IMR-90 (cell line): Measurements from ENCODE around the gene KHDRBS1. TPM values are rescaled to one million over a fixed set of nuclear protein-coding genes. Genes with fewer than 3 reads are reported as not detected.
A peak's percentile ranks its signal among the peaks of the same experiment; 100 is the strongest.

Experiments used
- ATAC-seq: fragments of 200-7000 bp; cut with Tn5 transposase; 2 replicates; pipeline ENCODE4 v1.9.1; 2020; ENCODE audit warnings: low read depth, mild to moderate bottlenecking, moderate library complexity
- BruUV-seq: library from RNA; stranded (reverse); fragments of 400-500 nt; replicated peaks from 2 replicates; lab custom pipeline; 2021; lab: Mats Ljungman, UMichigan
- CTCF ChIA-PET: fragments of 300-600 bp; formaldehyde crosslinking; extraction: SDS; loops from one replicate; lab custom pipeline; 2021; ENCODE audit warnings: antibody characterized with exemption; lab: Yijun Ruan, JAX
- POLR2A ChIA-PET: fragments of 300-600 bp; sonication (Branson Sonifier 250); formaldehyde crosslinking; loops from one replicate; lab custom pipeline; 2022; ENCODE audit warnings: antibody characterized with exemption; ENCODE audit not compliant: unreplicated experiment; lab: Charles Lee
- DNase-seq: peaks from one replicate; pipeline ENCODE4 v3.0.0; 2013
- H2AFZ ChIP-seq: replicated peaks from 2 replicates; pipeline ENCODE3; 2013; ENCODE audit warnings: low read length, mild to moderate bottlenecking; ENCODE audit not compliant: poor library complexity
- H2AK5ac ChIP-seq: 2 replicates; pipeline ENCODE4 v1.6.1; 2013; ENCODE audit warnings: low read depth, low read length, inconsistent platforms
- H2AK9ac ChIP-seq: replicated peaks from 2 replicates; pipeline ENCODE3; 2013; ENCODE audit warnings: mild to moderate bottlenecking, low read depth, low read length, moderate library complexity; ENCODE audit not compliant: poor library complexity
- H2BK120ac ChIP-seq: 2 replicates; pipeline ENCODE4 v1.6.1; 2013; ENCODE audit warnings: low read depth, low read length, inconsistent platforms
- H2BK15ac ChIP-seq: 3 replicates; pipeline ENCODE4 v1.6.1; 2013; ENCODE audit warnings: low read depth, low read length, inconsistent platforms
- H2BK20ac ChIP-seq: 2 replicates; pipeline ENCODE4 v1.6.1; 2013; ENCODE audit warnings: low read depth, mild to moderate bottlenecking, inconsistent platforms, low read length, moderate library complexity
- H2BK5ac ChIP-seq: 2 replicates; pipeline ENCODE4 v1.6.1; 2013; ENCODE audit warnings: mild to moderate bottlenecking, low read depth, low read length, inconsistent platforms; ENCODE audit not compliant: poor library complexity, severe bottlenecking
- H3K14ac ChIP-seq: replicated peaks from 2 replicates; pipeline ENCODE4 v1.6.1; 2013; ENCODE audit warnings: low read depth, low read length, inconsistent platforms
- H3K18ac ChIP-seq: 2 replicates; pipeline ENCODE4 v1.6.1; 2013; ENCODE audit warnings: low read depth, low read length, control low read depth
- H3K23ac ChIP-seq: 2 replicates; pipeline ENCODE4 v1.6.1; 2013; ENCODE audit warnings: low read depth, low read length, inconsistent platforms
- H3K27ac ChIP-seq: 2 replicates; pipeline ENCODE4 v1.5.1; 2013; ENCODE audit warnings: mild to moderate bottlenecking, control low read depth, low read length; ENCODE audit not compliant: insufficient read depth
- H3K27me3 ChIP-seq: 2 replicates; pipeline ENCODE4 v1.6.1; 2013; ENCODE audit warnings: low read length; ENCODE audit not compliant: control insufficient read depth, insufficient read depth
- H3K36me3 ChIP-seq: 2 replicates; pipeline ENCODE4 v1.6.1; 2013; ENCODE audit warnings: low read length, mixed read lengths; ENCODE audit not compliant: control insufficient read depth, insufficient read depth
- H3K4ac ChIP-seq: 2 replicates; pipeline ENCODE4 v1.6.1; 2013; ENCODE audit warnings: low read depth, low read length, inconsistent platforms
- H3K4me1 ChIP-seq: 2 replicates; pipeline ENCODE4 v1.6.1; 2013; ENCODE audit warnings: low read length, mixed read lengths; ENCODE audit not compliant: control insufficient read depth, insufficient read depth
- H3K4me2 ChIP-seq: 2 replicates; pipeline ENCODE4 v1.6.1; 2013; ENCODE audit warnings: low read depth, mild to moderate bottlenecking, control low read depth, low read length, moderate library complexity
- H3K4me3 ChIP-seq: 2 replicates; pipeline ENCODE4 v1.5.1; 2013; ENCODE audit warnings: low read depth, mild to moderate bottlenecking, control low read depth, low read length, moderate library complexity; ENCODE audit not compliant: insufficient read depth
- H3K56ac ChIP-seq: 2 replicates; pipeline ENCODE4 v1.6.1; 2013; ENCODE audit warnings: low read length, inconsistent platforms; ENCODE audit not compliant: insufficient read depth; ENCODE audit errors: extremely low read depth
- H3K79me1 ChIP-seq, 2 experiments: 2 replicates each; pipeline ENCODE4 v1.6.1; 2013; ENCODE audit warnings: low read length in 2 of 2, inconsistent platforms in 1 of 2, low read depth in 1 of 2
- H3K9ac ChIP-seq: 2 replicates; pipeline ENCODE4 v1.6.1; 2013; ENCODE audit warnings: low read depth, low read length, control low read depth
- H3K9me1 ChIP-seq: 2 replicates; pipeline ENCODE4 v1.6.1; 2013; ENCODE audit warnings: low read length, inconsistent platforms; ENCODE audit not compliant: insufficient read depth
- H3K9me3 ChIP-seq: 2 replicates; pipeline ENCODE4 v1.6.1; 2013; ENCODE audit warnings: low read length; ENCODE audit not compliant: control insufficient read depth, insufficient read depth
- H4K20me1 ChIP-seq: 2 replicates; pipeline ENCODE4 v1.6.1; 2013; ENCODE audit warnings: low read length, inconsistent platforms; ENCODE audit not compliant: insufficient read depth
- H4K5ac ChIP-seq: 2 replicates; pipeline ENCODE4 v1.6.1; 2013; ENCODE audit warnings: mild to moderate bottlenecking, low read depth, low read length, control low read depth
- H4K8ac ChIP-seq, 2 experiments: 2 replicates each; pipeline ENCODE4 v1.6.1; 2013; ENCODE audit warnings: low read depth in 2 of 2, low read length in 2 of 2, control low read depth in 1 of 2, inconsistent platforms in 1 of 2
- H4K91ac ChIP-seq: 2 replicates; pipeline ENCODE4 v1.6.1; 2013; ENCODE audit warnings: low read depth, low read length, inconsistent platforms; ENCODE audit not compliant: insufficient read depth
- CEBPB ChIP-seq: IDR thresholded peaks from 2 replicates; pipeline ENCODE4 v1.6.1; 2012; ENCODE audit warnings: low read depth, low read length, improper control_type of control experiment
- MAFK ChIP-seq: IDR thresholded peaks from 2 replicates; pipeline ENCODE4 v1.6.1; 2012; ENCODE audit warnings: low read depth, low read length, improper control_type of control experiment
- MAZ ChIP-seq: IDR thresholded peaks from 2 replicates; pipeline ENCODE4 v1.6.1; 2012; ENCODE audit warnings: low read depth, mild to moderate bottlenecking, low read length, improper control_type of control experiment, moderate library complexity, borderline replicate concordance
- MXI1 ChIP-seq: IDR thresholded peaks from 2 replicates; pipeline ENCODE4 v1.6.1; 2012; ENCODE audit warnings: low read depth, mild to moderate bottlenecking, low read length, moderate library complexity, borderline replicate concordance
- NFE2L2 ChIP-seq: fragments of 150-350 bp; IDR thresholded peaks from 2 replicates; pipeline ENCODE4 v1.6.1; 2016; ENCODE audit warnings: low read depth, mild to moderate bottlenecking, low read length
- POLR2A ChIP-seq: IDR thresholded peaks from 2 replicates; pipeline ENCODE4 v1.6.1; 2012; ENCODE audit warnings: mild to moderate bottlenecking, low read depth, low read length
- RAD21 ChIP-seq: IDR thresholded peaks from 2 replicates; pipeline ENCODE4 v1.6.1; 2012; ENCODE audit warnings: low read length, improper control_type of control experiment
- RFX5 ChIP-seq: IDR thresholded peaks from 2 replicates; pipeline ENCODE4 v1.8.0; 2012; ENCODE audit warnings: low read depth, mild to moderate bottlenecking, low read length, moderate library complexity
- SMC3 ChIP-seq: fragments of 150-350 bp; IDR thresholded peaks from 2 replicates; pipeline ENCODE4 v1.6.1; 2016; ENCODE audit warnings: low read depth, mild to moderate bottlenecking, antibody characterized with exemption, low read length, moderate library complexity
- WGBS, 2 experiments: methylation state at CpG; one replicate each; pipeline versions ENCODE4 v1.1.5 to v1.1.7; 2013; ENCODE audit warnings: missing lambda C conversion rate in 2 of 2; ENCODE audit not compliant: insufficient read length in 1 of 2; ENCODE audit errors: extremely low coverage in 2 of 2; 5-methylcytosine and 5-hydroxymethylcytosine counted together
- dilution Hi-C: fragments of 300-500 bp; cut with HindIII; formaldehyde crosslinking; loops from one replicate; pipeline ENCODE4 v1.14.3; 2018; ENCODE audit warnings: low sequenced_read_pairs; ENCODE audit not compliant: unreplicated experiment
- in situ Hi-C: fragments of 300-500 bp; cut with MboI; formaldehyde crosslinking; loops from 3 replicates; pipeline ENCODE4 v1.14.3; 2019; ENCODE audit warnings: low sequenced_read_pairs, inconsistent platforms, mixed read lengths
- intact Hi-C: fragments of 100-400 bp; cut with micrococcal nuclease; formaldehyde crosslinking; loops from 2 replicates; pipeline ENCODE4 v1.10.0; 2022
- polyA plus RNA-seq, 3 experiments: library from polyadenylated mRNA; depleted of rRNA; stranded (reverse); fragments of >200 nt; gene quantifications; 2 replicates each; pipeline ENCODE4 v1.2.3, GENCODE V29; 2012; ENCODE audit warnings: low replicate concordance in 1 of 3
- total RNA-seq: library from RNA; depleted of rRNA; stranded (reverse); fragments of >200 nt; gene quantifications from 2 replicates; pipeline ENCODE4 v1.2.3, GENCODE V29; 2012
- TF ChIP-seq, protein P1 (sequence below): fragments of 150-350 bp; IDR thresholded peaks from 2 replicates; pipeline ENCODE4 v1.6.1; 2016; ENCODE audit warnings: low read depth, mild to moderate bottlenecking, low read length, moderate library complexity, borderline replicate concordance
- TF ChIP-seq, protein P2 (sequence below): conservative IDR thresholded peaks from 2 replicates; pipeline ENCODE4 v1.5.1; 2012; ENCODE audit warnings: mild to moderate bottlenecking, low read depth, low read length, improper control_type of control experiment
- TF ChIP-seq, protein P3 (sequence below): fragments of 150-350 bp; IDR thresholded peaks from 2 replicates; pipeline ENCODE4 v1.6.1; 2017; ENCODE audit warnings: mild to moderate bottlenecking, antibody characterized with exemption, low read length, low read depth

Gene KHDRBS1
- total and polyA plus RNA-seq, 2 of the 4 experiments (the other 2 are of a cell fraction): 33.7 to 67.6 TPM

DNA sequence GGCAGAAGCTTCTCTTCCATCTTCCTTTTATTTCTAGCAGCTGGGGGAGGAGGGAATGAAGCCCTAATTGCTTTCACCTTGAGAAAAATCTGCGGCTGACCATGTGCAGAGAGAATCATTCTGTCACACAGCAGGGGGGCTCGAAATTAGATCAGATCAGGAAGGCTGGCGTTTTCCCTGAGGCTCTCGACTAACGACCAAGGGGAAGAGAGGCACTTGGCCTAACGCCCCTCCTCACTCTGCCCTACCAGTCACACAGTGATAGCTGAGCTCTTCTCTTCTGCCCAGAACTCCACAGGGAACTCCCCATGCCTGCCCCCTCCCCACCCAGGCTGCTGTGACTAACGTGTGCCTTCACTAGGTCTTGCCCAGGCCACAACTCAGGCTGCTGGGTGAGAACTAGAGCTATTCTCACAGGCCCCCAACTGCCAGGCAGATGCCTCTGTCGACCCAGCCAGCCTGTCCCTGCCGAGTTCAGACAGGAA is 26.5 kb upstream of the KHDRBS1 start:
- CTCF ChIA-PET: no interaction called here

More for the DNA sequence above, 26.5 kb upstream of the KHDRBS1 start:
- no peak overlapping the region for H4K91ac ChIP-seq
- dilution Hi-C loops (no loop called here), in situ Hi-C loops (loop anchor here (25.0 kb wide), 1 partner anchor 100 kb away; no protein-coding TSS in a partner anchor), intact Hi-C loops (no loop called here)
- H2AFZ ChIP-seq: peak overlapping the region; percentile 70
- H3K4me2 ChIP-seq: no peak overlapping the region
- peaks cover 4% of the 10 kb centered on the region for H3K4me1 ChIP-seq
- H3K9me3 ChIP-seq: no peaks in the 10 kb centered on the region
- H2AK9ac ChIP-seq: no peak overlapping the region
- no peak overlapping the region for H2BK120ac ChIP-seq
- WGBS, 2 experiments: 48% methylated on average over 5 of the region's 9 CpGs; no CpG with 5 or more reads in 1 of the 2 experiments
- H4K20me1 ChIP-seq: no peaks in the 10 kb centered on the region
- no peak overlapping the region; the same call in 1 of the 2 replicates for H2AK5ac ChIP-seq
- peaks cover 7% of the 10 kb centered on the region; the same call in 1 of the 2 replicates for H3K9me1 ChIP-seq
- no peak overlapping the region for H2BK5ac ChIP-seq
- no peak overlapping the region for H4K8ac ChIP-seq
- no TSS peak for BruUV-seq
- no peak overlapping the region for H2BK15ac ChIP-seq
- H3K4ac ChIP-seq: no peak overlapping the region
- TF ChIP-seq MAFK: no peak
- no peak for TF ChIP-seq RFX5
- TF ChIP-seq MXI1: no peak
- no peak for TF ChIP-seq NFE2L2
- TF ChIP-seq POLR2A: no peak
- TF ChIP-seq, protein P1, sequence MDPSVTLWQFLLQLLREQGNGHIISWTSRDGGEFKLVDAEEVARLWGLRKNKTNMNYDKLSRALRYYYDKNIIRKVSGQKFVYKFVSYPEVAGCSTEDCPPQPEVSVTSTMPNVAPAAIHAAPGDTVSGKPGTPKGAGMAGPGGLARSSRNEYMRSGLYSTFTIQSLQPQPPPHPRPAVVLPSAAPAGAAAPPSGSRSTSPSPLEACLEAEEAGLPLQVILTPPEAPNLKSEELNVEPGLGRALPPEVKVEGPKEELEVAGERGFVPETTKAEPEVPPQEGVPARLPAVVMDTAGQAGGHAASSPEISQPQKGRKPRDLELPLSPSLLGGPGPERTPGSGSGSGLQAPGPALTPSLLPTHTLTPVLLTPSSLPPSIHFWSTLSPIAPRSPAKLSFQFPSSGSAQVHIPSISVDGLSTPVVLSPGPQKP: no peak
- TF ChIP-seq CEBPB: no peak
- TF ChIP-seq MAZ: no peak
- TF ChIP-seq RAD21: no peak
- no peak for TF ChIP-seq SMC3
- TF ChIP-seq, protein P2, sequence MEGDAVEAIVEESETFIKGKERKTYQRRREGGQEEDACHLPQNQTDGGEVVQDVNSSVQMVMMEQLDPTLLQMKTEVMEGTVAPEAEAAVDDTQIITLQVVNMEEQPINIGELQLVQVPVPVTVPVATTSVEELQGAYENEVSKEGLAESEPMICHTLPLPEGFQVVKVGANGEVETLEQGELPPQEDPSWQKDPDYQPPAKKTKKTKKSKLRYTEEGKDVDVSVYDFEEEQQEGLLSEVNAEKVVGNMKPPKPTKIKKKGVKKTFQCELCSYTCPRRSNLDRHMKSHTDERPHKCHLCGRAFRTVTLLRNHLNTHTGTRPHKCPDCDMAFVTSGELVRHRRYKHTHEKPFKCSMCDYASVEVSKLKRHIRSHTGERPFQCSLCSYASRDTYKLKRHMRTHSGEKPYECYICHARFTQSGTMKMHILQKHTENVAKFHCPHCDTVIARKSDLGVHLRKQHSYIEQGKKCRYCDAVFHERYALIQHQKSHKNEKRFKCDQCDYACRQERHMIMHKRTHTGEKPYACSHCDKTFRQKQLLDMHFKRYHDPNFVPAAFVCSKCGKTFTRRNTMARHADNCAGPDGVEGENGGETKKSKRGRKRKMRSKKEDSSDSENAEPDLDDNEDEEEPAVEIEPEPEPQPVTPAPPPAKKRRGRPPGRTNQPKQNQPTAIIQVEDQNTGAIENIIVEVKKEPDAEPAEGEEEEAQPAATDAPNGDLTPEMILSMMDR: no peak
- TF ChIP-seq, protein P3, sequence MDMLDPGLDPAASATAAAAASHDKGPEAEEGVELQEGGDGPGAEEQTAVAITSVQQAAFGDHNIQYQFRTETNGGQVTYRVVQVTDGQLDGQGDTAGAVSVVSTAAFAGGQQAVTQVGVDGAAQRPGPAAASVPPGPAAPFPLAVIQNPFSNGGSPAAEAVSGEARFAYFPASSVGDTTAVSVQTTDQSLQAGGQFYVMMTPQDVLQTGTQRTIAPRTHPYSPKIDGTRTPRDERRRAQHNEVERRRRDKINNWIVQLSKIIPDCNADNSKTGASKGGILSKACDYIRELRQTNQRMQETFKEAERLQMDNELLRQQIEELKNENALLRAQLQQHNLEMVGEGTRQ: no peak
- DNase-seq (no peak), ATAC-seq (no peak)
- no peak overlapping the region for H3K18ac ChIP-seq
- H2BK20ac ChIP-seq: no peak overlapping the region
- H4K5ac ChIP-seq: no peak overlapping the region
- H3K27ac ChIP-seq: no peak overlapping the region
- no peaks in the 10 kb centered on the region; a peak in 1 of 4 replicates for H3K79me1 ChIP-seq
- POLR2A ChIA-PET: no interaction called here
- H3K4me3 ChIP-seq: no peak overlapping the region
- H3K23ac ChIP-seq: no peak overlapping the region
- no peak overlapping the region for H3K56ac ChIP-seq
- H3K36me3 ChIP-seq: no peaks in the 10 kb centered on the region
- peaks cover 1% of the 10 kb centered on the region for H3K27me3 ChIP-seq
- no peak overlapping the region for H3K9ac ChIP-seq
- no peak overlapping the region for H3K14ac ChIP-seq
